Thymus (tissue), 11 donors: ENCODE measurements around the gene UST. TPM values are rescaled to one million over a fixed set of nuclear protein-coding genes. Genes with fewer than 3 reads are reported as not detected.

Experiments used
- DNase-seq, 9 donors: peaks; one replicate each; pipeline ENCODE4 v3.0.0-alpha.2; 2013; ENCODE audit warnings: low spot score in 9 of 9, low read depth in 6 of 9, missing footprints in 1 of 9
- H3K27ac ChIP-seq, 2 donors: one replicate each; pipeline ENCODE4 v1.5.1; 2013; ENCODE audit warnings: control low read depth in 1 of 2, low read depth in 1 of 2, low read length in 1 of 2, mild to moderate bottlenecking in 1 of 2, moderate library complexity in 1 of 2
- H3K27me3 ChIP-seq, 2 donors: one replicate each; pipeline ENCODE4 v1.5.1; 2013; ENCODE audit warnings: low read length in 1 of 2; ENCODE audit not compliant: control insufficient read depth in 2 of 2, insufficient read depth in 1 of 2
- H3K36me3 ChIP-seq, 2 donors: one replicate each; pipeline ENCODE4 v1.5.1; 2013; ENCODE audit warnings: low read length in 1 of 2, mild to moderate bottlenecking in 1 of 2, moderate library complexity in 1 of 2; ENCODE audit not compliant: control insufficient read depth in 2 of 2, insufficient read depth in 2 of 2
- H3K4me1 ChIP-seq, 2 donors: one replicate each; pipeline ENCODE4 v1.5.1; 2013; ENCODE audit warnings: low read length in 2 of 2; ENCODE audit not compliant: control insufficient read depth in 2 of 2, insufficient read depth in 2 of 2
- H3K4me3 ChIP-seq, 2 donors: one replicate each; pipeline ENCODE4 v1.5.1; 2013; ENCODE audit warnings: low read length in 2 of 2, control low read depth in 1 of 2, mild to moderate bottlenecking in 1 of 2
- H3K9me3 ChIP-seq, 2 donors: one replicate each; pipeline ENCODE4 v1.5.1; 2013; ENCODE audit warnings: low read length in 1 of 2, mild to moderate bottlenecking in 1 of 2; ENCODE audit not compliant: control insufficient read depth in 2 of 2, insufficient read depth in 1 of 2
- WGBS: extraction: QIAGEN DNeasy Blood & Tissue Kit; methylation state at CpG from one replicate; pipeline ENCODE4 v1.1.7; 2013; 5-methylcytosine and 5-hydroxymethylcytosine counted together
- polyA plus RNA-seq: library from polyadenylated mRNA; stranded (reverse); fragments of 200-250 nt; gene quantifications from one replicate; pipeline ENCODE4 v1.2.3, GENCODE V29; 2013
- total RNA-seq: library from RNA; stranded (reverse); fragments of 120-200 nt; gene quantifications from one replicate; pipeline ENCODE4 v1.2.4, GENCODE V29; 2013
- donor health status: healthy.

UST gene
- total and polyA plus RNA-seq, 2 donors: 6.3 to 8.0 TPM

DNA sequence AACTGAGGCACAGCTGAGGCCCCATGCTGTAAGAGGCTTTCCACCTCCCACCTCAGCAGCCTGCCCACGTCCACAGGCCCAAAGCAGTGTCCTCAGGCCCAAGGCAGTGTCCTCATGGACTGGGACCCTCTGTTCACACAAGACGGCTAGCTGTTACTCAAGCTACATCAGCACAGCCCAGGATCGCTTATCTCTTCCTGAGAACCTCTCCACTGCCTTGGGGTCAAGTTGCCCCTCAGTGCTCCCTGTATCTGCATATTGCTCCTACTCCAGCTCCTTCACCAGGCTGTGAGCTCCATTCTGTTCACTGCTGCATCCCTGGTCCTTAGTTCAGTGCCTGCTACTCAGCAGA, 361.9 kb downstream of the UST start:
- no peaks in the 10 kb centered on the region for H3K4me1 ChIP-seq
- WGBS: 94% methylated on average over 3 of the region's 3 CpGs
- no peaks in the 10 kb centered on the region for H3K36me3 ChIP-seq
- H3K27ac ChIP-seq: no peak overlapping the region
- no peak overlapping the region for H3K4me3 ChIP-seq
- peaks cover 0 to 3% of the 10 kb centered on the region in 2 donors for H3K9me3 ChIP-seq
- no peak for DNase-seq
- no peaks in the 10 kb centered on the region for H3K27me3 ChIP-seq

DNA sequence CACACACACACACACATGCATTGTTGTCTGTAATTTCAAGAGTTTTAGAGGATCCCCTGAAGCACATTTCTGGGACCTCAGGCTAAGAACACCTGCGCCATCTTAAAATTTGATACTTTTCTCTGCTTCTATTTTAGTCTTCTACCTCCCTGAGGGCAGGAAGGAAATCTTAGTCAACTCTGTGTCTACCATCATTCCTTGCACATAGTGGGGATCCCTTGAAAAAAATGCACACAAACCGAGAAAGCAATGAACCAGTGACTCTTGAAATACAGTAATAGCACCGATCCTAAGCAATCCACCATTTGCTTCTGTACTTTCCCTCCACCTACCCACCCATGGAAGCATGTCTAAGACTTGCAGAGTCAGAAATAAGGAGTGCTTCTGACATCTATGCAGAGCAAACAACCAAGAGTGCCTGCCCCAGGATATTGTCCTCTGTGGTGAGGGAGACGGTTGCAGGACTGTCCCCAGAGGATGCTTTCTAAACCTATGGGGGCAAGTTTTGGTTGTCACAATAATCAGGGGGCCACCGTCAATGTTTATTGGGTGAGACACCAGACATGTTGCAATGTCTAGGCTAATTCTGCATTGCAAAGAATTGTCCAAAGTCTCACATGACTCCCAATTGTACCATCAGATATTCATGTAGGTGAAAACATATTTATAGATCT, 362.7 kb downstream of the UST start:
- WGBS: 98% methylated on average over 5 of the region's 5 CpGs
- Histone ChIP-seq H3K27me3 (no peaks in the 10 kb centered on the region), H3K27ac (no peak overlapping the region), H3K36me3 (no peaks in the 10 kb centered on the region), H3K4me3 (no peak overlapping the region), H3K4me1 (no peaks in the 10 kb centered on the region), H3K9me3 (peaks cover 0 to 3% of the 10 kb centered on the region in 2 donors)
- no peak for DNase-seq

GRCh38 chr6:149111556-149112115, 364.8 kb downstream of the UST start:
- no peak for DNase-seq
- WGBS: 85% methylated on average over 2 of the region's 2 CpGs
- no peaks in the 10 kb centered on the region for H3K27me3 ChIP-seq
- no peaks in the 10 kb centered on the region for H3K36me3 ChIP-seq
- peaks cover 0 to 3% of the 10 kb centered on the region in 2 donors for H3K9me3 ChIP-seq
- no peak overlapping the region for H3K4me3 ChIP-seq
- H3K27ac ChIP-seq: no peak overlapping the region
- no peaks in the 10 kb centered on the region for H3K4me1 ChIP-seq

DNA sequence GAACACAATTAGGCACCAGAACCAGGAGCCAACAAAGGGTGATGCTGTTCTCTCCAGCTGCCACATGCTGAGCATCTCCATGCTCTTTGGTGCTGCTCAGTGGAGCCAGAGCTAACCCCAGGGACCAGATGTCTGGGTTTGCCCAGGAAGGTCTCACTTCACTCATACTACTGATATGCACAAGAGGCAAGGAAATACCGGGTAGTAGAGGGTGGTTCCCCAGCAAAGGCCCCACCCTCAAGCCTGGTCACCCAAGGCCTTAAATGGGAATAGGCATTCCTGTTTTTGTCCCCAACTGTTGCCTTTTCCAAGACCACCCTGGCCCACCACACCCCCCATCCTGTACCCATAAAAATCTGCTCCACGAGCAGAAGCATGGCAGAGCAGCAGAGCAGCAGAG, 366.1 kb downstream of the UST start:
- H3K27ac ChIP-seq: no peak overlapping the region
- WGBS: 96% methylated on average over 2 of the region's 2 CpGs
- H3K27me3 ChIP-seq: no peaks in the 10 kb centered on the region
- H3K9me3 ChIP-seq: peaks cover 0 to 3% of the 10 kb centered on the region in 2 donors
- H3K4me3 ChIP-seq: no peak overlapping the region
- H3K36me3 ChIP-seq: no peaks in the 10 kb centered on the region
- no peaks in the 10 kb centered on the region for H3K4me1 ChIP-seq
- DNase-seq: no peak

DNA sequence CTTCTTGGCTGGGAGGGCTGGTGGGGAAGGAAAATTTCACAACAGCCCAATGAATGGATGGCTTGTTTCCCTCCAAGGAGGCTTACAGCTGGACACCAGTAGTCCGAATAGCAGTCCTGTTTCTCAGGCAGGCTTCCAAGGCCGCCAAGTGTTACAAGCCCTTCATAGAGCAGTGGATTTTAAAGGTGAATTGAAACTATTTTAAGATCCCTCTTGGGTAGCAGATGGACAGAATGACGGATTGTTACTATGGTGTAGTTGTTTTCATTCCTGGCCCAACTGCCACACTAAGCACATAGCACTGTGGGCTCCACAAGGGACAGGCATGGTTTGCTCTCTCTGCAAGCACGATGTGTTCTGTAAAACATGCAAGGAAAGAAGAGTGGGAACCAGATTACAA, 367.3 kb downstream of the UST start:
- Histone ChIP-seq H3K9me3 (peaks cover 0 to 3% of the 10 kb centered on the region in 2 donors), H3K4me1 (no peaks in the 10 kb centered on the region), H3K27ac (no peak overlapping the region), H3K27me3 (no peaks in the 10 kb centered on the region), H3K4me3 (no peak overlapping the region), H3K36me3 (no peaks in the 10 kb centered on the region)
- WGBS: 96% methylated on average over 4 of the region's 4 CpGs
- no peak for DNase-seq

DNA sequence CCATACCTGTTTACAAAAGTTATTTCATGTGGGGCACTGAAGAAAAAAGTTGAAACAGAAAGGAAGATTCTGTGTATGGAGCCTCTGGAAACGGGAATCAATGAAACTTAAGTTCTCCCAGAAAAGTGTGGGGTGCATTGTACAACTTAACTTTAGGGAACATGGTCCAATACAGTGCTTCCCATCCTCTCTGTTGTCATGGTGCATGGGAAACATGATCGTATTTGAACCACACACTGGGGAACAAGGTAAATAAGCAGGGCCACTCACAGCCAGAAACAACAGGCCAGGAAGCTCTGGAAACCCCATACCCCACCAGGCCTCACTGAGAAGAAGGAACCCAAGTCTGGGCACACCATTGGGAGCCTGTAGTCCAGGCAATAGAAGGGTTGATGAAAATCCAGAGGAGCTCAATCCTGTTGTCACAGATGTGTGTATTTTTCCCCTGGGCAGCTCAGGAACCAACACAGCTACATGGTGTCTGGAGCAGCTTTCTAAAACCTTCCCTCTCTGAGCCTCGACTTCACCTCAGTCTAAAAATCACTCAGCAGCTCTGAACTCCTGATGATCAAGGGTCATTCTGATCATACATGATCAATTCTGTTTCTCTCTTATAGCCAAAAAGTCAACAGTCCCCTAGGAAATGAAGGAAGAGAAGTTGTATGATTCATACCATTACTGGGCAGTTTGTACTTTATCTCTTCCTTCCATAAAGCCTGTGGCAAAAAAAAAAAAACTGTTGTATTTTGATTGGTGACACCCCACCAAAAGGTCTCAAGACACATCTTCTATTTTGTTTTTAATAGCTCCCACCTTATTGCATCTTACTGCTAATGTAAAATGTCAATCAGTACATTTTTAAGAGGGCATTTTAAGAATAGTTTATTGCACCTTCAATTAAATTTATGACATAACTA, 372.2 kb downstream of the UST start:
- H3K4me3 ChIP-seq: no peak overlapping the region
- H3K4me1 ChIP-seq: no peaks in the 10 kb centered on the region
- no peaks in the 10 kb centered on the region for H3K9me3 ChIP-seq
- no peaks in the 10 kb centered on the region for H3K36me3 ChIP-seq
- no peak overlapping the region for H3K27ac ChIP-seq
- no peak for DNase-seq
- H3K27me3 ChIP-seq: no peaks in the 10 kb centered on the region
- WGBS: 84% methylated on average over 3 of the region's 3 CpGs

DNA sequence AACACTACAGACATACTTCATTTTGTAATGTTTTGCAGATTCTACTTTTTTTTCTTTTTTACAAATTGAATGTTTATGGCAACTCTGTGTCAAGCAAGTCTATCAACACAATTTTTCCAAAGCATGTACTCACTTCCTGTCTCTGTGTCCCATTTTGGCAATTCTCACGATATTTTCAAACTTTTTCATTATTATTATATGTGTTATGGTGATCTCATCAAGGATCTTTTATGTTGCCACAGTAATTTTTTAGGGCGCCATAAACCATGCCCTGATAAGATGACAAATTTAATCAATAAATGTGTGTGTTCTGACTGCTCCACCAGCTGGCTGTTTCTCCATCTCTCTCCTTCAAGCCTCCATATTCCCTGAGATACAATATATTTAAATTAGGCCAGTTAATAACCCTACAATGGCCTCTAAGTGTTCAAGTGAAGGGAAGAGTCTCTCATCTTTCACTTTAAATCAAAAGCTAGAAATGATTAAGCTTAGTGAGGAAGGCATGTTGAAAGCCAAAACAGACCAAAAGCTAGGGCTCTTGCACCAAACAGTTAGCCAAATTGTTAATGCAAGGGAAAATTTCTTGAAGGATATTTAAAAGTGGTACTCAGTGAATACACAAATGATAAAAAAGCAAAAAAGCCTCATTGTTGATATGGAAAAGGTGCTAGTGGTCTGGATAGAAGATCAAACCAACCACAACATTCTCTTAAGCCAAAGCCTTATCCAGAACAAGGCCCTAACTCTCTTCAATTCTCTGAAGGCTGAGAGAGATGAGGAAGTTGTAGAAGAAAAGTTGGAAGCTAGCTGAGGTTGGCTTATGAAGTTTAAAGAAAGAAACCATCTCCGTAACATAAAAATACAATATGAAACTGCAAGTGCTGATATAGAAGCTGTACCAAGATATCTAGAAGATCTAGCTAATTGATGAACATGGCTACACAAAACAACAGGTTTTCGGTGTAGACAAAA, 376.3 kb downstream of the UST start:
- H3K27me3 ChIP-seq: no peaks in the 10 kb centered on the region
- no peak overlapping the region for H3K4me3 ChIP-seq
- H3K36me3 ChIP-seq: no peaks in the 10 kb centered on the region
- no peak overlapping the region for H3K27ac ChIP-seq
- WGBS: 72% methylated on average over 4 of the region's 4 CpGs
- H3K9me3 ChIP-seq: no peaks in the 10 kb centered on the region
- no peak for DNase-seq
- no peaks in the 10 kb centered on the region for H3K4me1 ChIP-seq

- H3K9me3 ChIP-seq: no peaks in the 10 kb centered on the region
- H3K27me3 ChIP-seq: no peaks in the 10 kb centered on the region
- H3K4me1 ChIP-seq: peaks cover 0 to 8% of the 10 kb centered on the region in 2 donors
- DNase-seq: no peak
- H3K36me3 ChIP-seq: no peaks in the 10 kb centered on the region
- 96% methylated on average over 1 of the region's 1 CpG for WGBS
- H3K4me3 ChIP-seq: no peak overlapping the region
- no peak overlapping the region for H3K27ac ChIP-seq
These were observed 378.5 kb downstream of the UST start for GRCh38 chr6:149125309-149125708.
